SW480 (cell line): ENCODE results near the gene MAPK8IP3.

Experiments
- DNase-seq: peaks from one replicate; pipeline ENCODE4 v3.0.0-alpha.2; 2016; ENCODE audit warnings: low spot score

The MAPK8IP3 gene

DNA sequence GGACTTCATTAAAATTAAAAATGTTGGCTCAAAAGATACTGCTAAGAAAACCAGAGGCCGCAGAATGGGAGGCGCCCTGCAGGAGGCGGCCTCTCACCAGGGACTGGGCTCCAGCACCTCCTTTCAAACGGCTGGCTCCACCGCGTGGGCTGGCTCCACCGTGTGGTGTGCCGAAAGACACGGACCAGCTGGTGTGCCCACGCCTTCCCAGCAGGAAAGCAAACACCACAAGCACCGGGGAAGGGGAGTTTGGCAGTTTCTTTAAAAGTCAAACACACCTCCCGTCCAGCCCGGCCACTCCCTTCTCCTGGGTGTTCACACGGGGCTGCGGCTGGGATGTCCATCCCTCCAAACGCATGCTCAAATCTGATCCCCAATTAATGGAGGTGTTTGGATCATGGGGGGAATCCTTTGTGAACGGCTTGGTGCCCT lies 106.8 kb downstream of the MAPK8IP3 start:
- DNase-seq = peak; percentile 74

DNA sequence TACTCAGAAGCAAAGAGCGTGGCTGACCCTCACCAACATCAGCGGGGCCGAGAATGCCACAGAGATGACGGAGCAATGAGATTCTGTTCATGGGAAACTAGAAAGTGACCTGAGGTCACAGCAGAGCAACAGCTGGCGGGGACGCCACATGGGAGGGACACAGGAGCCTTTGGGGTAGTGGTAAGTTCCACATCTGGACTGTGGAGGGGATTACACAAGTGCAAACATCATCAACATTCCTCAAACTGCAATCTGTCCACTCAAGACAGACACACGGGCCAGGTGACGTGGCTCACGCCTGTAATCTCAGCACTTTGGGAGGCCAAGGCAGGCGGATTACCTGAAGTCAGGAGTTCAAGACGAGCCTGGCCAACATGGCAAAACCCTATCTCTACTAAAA lies 109.5 kb downstream of the MAPK8IP3 start:
- no peak for DNase-seq

DNA sequence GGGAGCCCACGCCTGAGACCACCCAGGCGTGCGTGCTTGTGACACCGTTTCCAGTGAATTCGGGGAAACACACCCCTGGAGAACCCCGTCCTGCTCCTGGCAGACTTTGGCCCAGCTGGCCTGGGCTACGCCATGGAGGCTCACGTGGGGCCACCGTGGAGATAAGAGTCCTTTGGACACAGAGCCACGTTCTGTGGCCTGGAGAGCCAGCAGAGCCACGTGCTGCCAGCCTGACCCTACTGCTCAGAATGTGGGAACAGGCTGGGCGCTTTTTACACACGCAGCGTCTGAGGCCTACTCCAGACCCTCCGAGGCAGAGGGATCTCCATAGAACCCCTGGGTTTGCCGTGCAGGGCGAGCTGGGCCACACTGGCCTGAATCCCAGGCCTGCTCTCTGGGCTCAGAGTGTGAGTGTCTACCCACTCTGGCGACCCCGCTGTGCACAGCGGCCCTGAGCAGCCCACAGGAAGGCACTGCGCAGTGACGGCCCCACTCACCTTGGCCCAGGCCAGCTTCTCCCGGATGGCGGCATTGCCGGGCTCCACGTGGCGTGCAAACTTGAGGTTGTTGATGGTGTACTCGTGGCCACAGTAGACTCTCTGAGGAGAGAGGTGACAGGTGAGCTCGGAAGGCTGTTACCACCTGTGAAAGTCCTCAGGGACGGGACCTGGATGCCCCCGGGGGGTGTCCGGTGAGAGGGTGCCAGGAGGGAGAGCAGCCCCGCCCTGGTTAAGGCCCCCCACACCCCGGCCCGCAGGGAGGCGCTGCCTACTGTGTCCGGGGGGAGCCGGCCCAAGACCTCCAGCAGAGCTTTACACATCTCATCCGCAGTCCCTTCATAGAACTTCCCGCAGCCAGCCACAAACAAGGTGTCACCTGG lies 110.6 kb downstream of the MAPK8IP3 start:
- DNase-seq = no peak

DNA sequence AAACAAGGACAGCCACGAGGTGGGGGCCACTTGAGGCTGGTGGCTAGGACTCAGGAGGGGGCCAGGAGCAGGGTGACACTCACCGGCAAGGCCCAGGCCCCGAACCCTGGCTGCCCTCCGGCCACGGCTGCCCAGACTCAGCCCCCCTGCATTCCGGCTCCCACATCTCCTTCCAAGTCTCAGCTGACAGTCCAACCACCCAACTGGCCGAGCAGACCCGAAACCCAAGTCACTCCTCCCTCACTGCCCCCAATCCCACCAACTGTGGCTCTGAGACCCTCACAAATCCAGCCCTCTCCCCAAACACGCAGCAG lies 111.2 kb downstream of the MAPK8IP3 start:
- no peak for DNase-seq

DNA sequence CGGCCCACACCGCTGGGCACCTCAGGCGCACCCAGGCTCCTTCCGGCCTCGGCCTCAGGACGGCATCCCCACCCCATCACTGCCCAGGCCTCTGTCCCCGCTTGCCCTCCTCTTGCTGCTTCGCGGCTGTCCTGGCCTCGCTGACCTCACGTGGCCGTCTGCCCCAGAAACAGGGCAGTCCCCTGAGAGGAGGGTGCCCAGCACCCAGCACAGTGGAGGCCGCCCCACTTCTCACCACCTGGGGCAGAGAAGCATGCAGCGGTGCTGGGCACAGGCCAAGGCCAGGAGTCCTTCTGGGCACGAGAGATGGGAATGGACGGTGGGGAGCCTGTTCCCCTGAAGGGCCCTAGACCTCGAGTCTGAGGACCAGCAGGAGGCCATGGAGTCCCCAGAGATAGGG lies 111.7 kb downstream of the MAPK8IP3 start:
- DNase-seq = no peak

DNA sequence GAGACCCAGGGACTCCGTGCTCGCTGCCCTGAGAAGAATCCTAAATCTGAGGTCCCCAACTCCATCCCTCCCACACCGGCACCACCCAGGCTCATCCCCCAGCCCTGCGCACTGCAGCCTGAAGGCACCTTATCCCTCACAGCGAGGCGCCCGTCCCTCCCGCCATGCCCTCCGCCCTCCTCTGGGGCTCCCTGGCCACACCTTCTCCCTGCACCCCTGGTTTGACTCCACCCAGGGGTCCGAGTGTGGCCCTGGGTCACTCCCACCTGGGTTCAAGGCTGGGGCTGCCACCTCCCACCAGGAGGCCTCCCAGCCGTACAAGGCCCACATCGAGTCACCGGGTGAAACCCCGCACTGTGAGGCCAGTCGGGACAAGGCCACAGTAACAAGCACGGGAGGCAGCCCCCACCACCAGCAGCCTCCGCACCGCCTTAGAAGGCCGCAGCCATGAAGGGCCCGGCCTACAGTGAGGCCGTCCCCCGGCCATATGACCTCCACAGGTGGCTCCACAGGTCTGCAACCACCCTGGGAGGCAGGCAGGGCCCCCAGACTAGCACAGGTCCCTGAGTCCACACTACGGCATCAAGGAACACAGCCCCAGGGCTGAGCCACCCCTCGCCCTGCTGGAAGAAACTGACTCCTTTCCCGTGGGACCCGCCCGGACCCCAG lies 112.3 kb downstream of the MAPK8IP3 start:
- no peak for DNase-seq

DNA sequence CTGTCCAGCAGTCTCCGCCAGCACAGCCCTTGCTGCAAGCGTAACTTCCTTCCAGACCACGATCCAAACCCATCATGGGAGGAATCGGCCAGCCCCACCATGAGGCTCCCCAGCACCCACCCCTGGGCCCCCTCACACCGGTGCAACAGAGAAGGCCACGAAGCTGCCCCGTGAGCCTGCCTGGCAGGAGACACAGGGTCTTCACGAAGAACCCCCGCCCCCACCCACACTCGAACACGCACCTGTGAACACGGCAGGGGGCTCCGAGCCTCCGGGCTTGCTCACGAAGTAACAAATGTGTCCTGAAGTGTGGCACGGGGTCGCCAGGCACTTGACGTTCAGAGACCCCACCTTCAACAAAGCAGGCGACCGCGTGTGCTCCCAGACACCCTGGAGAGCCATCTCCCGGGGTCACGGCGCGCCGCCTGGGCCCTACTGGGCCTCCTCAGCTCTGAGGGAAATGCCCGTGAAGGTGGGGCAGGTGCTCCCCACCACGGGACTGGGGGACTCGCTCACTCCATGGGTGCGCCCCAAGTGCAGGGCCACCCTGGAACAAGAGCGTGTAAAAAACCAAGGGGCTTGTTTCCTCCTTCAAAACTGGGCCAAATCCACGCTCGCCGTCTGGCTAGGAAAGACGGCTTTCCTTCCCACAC lies 113.0 kb downstream of the MAPK8IP3 start:
- DNase-seq = no peak

DNA sequence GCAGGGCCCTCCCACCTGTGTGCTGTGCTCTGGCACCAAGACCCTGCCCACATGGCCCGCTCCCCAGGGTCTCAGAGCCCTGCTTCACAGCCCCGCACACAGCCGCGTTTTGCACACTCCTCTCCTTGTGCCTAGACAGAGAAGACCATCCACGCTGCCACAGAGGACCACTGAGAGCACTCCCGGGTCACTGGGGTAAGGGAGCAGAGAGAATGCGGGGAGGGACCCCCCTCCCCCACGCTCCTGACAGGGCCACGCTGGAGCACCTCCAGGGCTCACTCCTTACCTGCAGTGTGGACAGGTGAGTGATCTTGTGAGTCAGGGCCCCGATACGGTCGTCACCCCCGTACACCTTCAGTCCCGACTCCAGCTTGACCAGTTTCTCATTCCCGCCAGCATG lies 113.6 kb downstream of the MAPK8IP3 start:
- DNase-seq = no peak
